Measurements from ENCODE around the gene GNAZ.

GNAZ gene

GRCh38 chr22:23094695-23095681, 24.7 kb downstream of the GNAZ start:
- no peak for DNase-seq

- DNase-seq: no peak
Measured at GRCh38 chr22:23095733-23096342, 25.5 kb downstream of the GNAZ start.

- DNase-seq: no peak
Measured at GRCh38 chr22:23097412-23098229, 27.3 kb downstream of the GNAZ start.

GRCh38 chr22:23098230-23098705, 27.9 kb downstream of the GNAZ start:
- no peak for DNase-seq

- no peak for DNase-seq
Measured at GRCh38 chr22:23098718-23099530, 28.6 kb downstream of the GNAZ start.

GRCh38 chr22:23099531-23099804, 29.1 kb downstream of the GNAZ start:
- DNase-seq: no peak

- no peak for DNase-seq
Measured at GRCh38 chr22:23100124-23100801, 29.9 kb downstream of the GNAZ start.

GRCh38 chr22:23101524-23101923, 31.2 kb downstream of the GNAZ start:
- no peak for DNase-seq

- DNase-seq: no peak
Measured at GRCh38 chr22:23102002-23102655, 31.8 kb downstream of the GNAZ start.

GRCh38 chr22:23102776-23103175, 32.5 kb downstream of the GNAZ start:
- no peak for DNase-seq

- no peak for DNase-seq
Measured at GRCh38 chr22:23103199-23103954, 33.1 kb downstream of the GNAZ start.

- DNase-seq: no peak
Measured at GRCh38 chr22:23104187-23104971, 34.1 kb downstream of the GNAZ start.

- no peak for DNase-seq
Measured at GRCh38 chr22:23105304-23105703, 35.0 kb downstream of the GNAZ start.

- no peak for DNase-seq
Measured at GRCh38 chr22:23105919-23106318, 35.6 kb downstream of the GNAZ start.

- DNase-seq: no peak
Measured at GRCh38 chr22:23106344-23106743, 36.0 kb downstream of the GNAZ start.

- DNase-seq: no peak
Measured at GRCh38 chr22:23106906-23107367, 36.6 kb downstream of the GNAZ start.

GRCh38 chr22:23107487-23108248, 37.3 kb downstream of the GNAZ start:
- DNase-seq: no peak

GRCh38 chr22:23108249-23109078, 38.1 kb downstream of the GNAZ start:
- DNase-seq: no peak

All from activated CD8-positive, alpha-beta memory T cell treated with anti-CD3 and anti-CD28 coated beads, Interleukin-2, amount 50 U/mL, for 48 hours (primary cell).